Measurements from ENCODE around the gene CDH24. TPM values are rescaled to one million over a fixed set of nuclear protein-coding genes. Genes with fewer than 3 reads are reported as not detected.
A peak's percentile ranks its signal among the peaks of the same experiment; 100 is the strongest.

The CDH24 gene
- total and polyA plus RNA-seq, 2 of the 13 experiments (the other 11 are each of a cell fraction or from before 2014, with no cell fraction given) = 0.69 to 0.99 TPM

- TF ChIP-seq ZNF414 (CRISPR knock-in tag; IDR thresholded peaks at IDR 0.05) (no peak), MTF1 (CRISPR knock-in tag; IDR thresholded peaks at IDR 0.05) (no peak), NR2C2 (CRISPR knock-in tag; IDR thresholded peaks at IDR 0.05; ENCODE audit: borderline replicate concordance) (no peak), ZBTB34 (CRISPR knock-in tag; IDR thresholded peaks at IDR 0.05) (no peak), ZFP41 (CRISPR knock-in tag; IDR thresholded peaks at IDR 0.05; ENCODE audit: borderline replicate concordance) (peak; percentile 77; the same call in 1 of the 2 replicates), ZNF891 (CRISPR knock-in tag; IDR thresholded peaks at IDR 0.05) (no peak), CEBPB (IDR thresholded peaks at IDR 0.05; ENCODE audit: borderline replicate concordance, low read depth, low read length) (no peak), SMYD3 (CRISPR knock-in tag; IDR thresholded peaks at IDR 0.05) (no peak)
Observed at GRCh38 chr14:23047034-23047634, 10.2 kb downstream of the CDH24 start (continued).

- CTCF ChIA-PET (ENCODE audit: low intra/inter-chr PET ratio, low total read pairs) = no interaction called here
- Histone ChIP-seq H3K4me3 (replicated peaks in 1 of 3; ENCODE audit: insufficient read depth in 1 of 3, low read depth in 2 of 3, low read length in 3 of 3) (no peak overlapping the region), H3K4me2 (ENCODE audit: low read depth, low read length) (peak overlapping the region; percentile 6; the same call in 1 of the 2 replicates), H3K36me3 (replicated peaks in 1 of 2; ENCODE audit: control insufficient read depth in 1 of 2, insufficient read depth in 2 of 2, low read length in 2 of 2) (no peaks in the 10 kb centered on the region), H3K27ac (ENCODE audit: extremely low read length, insufficient read depth, low read length) (no peak overlapping the region), H3K79me2 (ENCODE audit: insufficient read depth, low read length) (no peaks in the 10 kb centered on the region), H3K4me1 (ENCODE audit: insufficient read depth, low read length) (peaks cover 14% of the 10 kb centered on the region), H2AFZ (ENCODE audit: low read length) (no peak overlapping the region), H3K27me3 (ENCODE audit: control insufficient read depth in 1 of 2, insufficient read depth in 2 of 2, low read length in 2 of 2) (peaks cover 16 to 35% of the 10 kb centered on the region in 2 experiments), H3K9me3 (ENCODE audit: low read length) (no peaks in the 10 kb centered on the region), H4K20me1 (ENCODE audit: insufficient read depth, low read length) (no peaks in the 10 kb centered on the region), H3K9ac (ENCODE audit: insufficient read depth, low read depth, low read length) (no peak overlapping the region)
- POLR2A ChIA-PET = interaction anchor here (1.0 to 1.6 kb wide), 4 partner anchors 12 to 59 kb away, joined by 3 to 9 read pairs (median 4); no protein-coding TSS in a partner anchor
- intact Hi-C loops (cut with micrococcal nuclease; ENCODE audit: unreplicated experiment) (no loop called here), in situ Hi-C loops (cut with HindIII; ENCODE audit: extremely low pct_ligation_motif_present, low pct_unique_long_range_greater_than_20kb) (no loop called here)
- no peak for DNase-seq (ENCODE audit: low spot score)
- BruUV-seq (replicated peaks) = no TSS peak
- ATAC-seq = peak; percentile 24
- 28% methylated on average over 13 of the region's 13 CpGs for WGBS (ENCODE audit: low lambda C conversion rate)
- peak; percentile 68 for FAIRE-seq
- TF ChIP-seq ZNF605 (CRISPR knock-in tag; IDR thresholded peaks at IDR 0.05) (peak; percentile 65), HDAC2 (CRISPR knock-in tag; IDR thresholded peaks at IDR 0.05) (no peak), GATAD1 (CRISPR knock-in tag; IDR thresholded peaks at IDR 0.05) (no peak), KLF16 (CRISPR knock-in tag; IDR thresholded peaks at IDR 0.05) (no peak), HCFC1 (IDR thresholded peaks at IDR 0.05; ENCODE audit: low read depth, low read length) (no peak), SMAD9 (CRISPR knock-in tag; IDR thresholded peaks at IDR 0.05) (no peak), CHD2 (IDR thresholded peaks at IDR 0.05; ENCODE audit: low read depth, low read length) (peak; percentile 29; the same call in 1 of the 2 replicates), SNAI1 (CRISPR knock-in tag; IDR thresholded peaks at IDR 0.05; ENCODE audit: borderline replicate concordance) (no peak), FOXP1 (IDR thresholded peaks at IDR 0.05) (no peak), FOXP1 (CRISPR knock-in tag; IDR thresholded peaks at IDR 0.05) (no peak), ZNF501 (CRISPR knock-in tag; IDR thresholded peaks at IDR 0.05) (0 out of 2 replicates have a peak, but pooled peaks have one; percentile 59), ZBTB34 (CRISPR knock-in tag; IDR thresholded peaks at IDR 0.05) (no peak), ZNF776 (CRISPR knock-in tag; IDR thresholded peaks at IDR 0.05) (no peak)
Observed at GRCh38 chr14:23045419-23046357, 11.6 kb downstream of the CDH24 start.
